ENCODE measurements around the gene OPCML.

The OPCML gene

DNA sequence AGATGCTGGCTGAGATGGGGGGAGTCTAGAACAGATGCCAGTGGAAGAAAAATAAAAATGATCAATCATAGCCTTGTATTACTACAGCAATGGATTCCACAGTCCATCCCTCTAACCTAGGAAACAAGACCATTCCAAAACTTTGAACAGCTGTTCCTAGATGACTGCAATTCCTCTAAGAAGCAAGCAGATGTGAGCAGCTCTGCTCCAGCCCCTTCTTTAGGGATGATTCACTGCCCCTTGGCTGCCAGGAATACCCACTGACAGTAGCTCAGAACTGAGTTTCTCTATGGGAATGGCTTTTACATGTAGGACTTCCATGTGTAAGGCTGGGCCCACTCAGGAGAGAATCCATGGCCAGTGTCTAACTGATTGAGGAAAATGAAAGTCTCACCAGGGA is 943.9 kb downstream of the OPCML start:
- Histone ChIP-seq H3K9me3 (ENCODE audit: control insufficient read depth in 2 of 2, low read length in 2 of 2) (peaks cover 0 to 4% of the 10 kb centered on the region in 2 donors), H3K9ac (ENCODE audit: low read length in 2 of 2) (no peak overlapping the region), H3K36me3 (ENCODE audit: control insufficient read depth in 2 of 2, insufficient read depth in 2 of 2, low read length in 2 of 2) (no peaks in the 10 kb centered on the region), H3K4me3 (ENCODE audit: low read length in 2 of 2) (no peak overlapping the region), H3K27ac (ENCODE audit: low read length) (no peak overlapping the region), H3K27me3 (ENCODE audit: control insufficient read depth in 1 of 2, insufficient read depth in 2 of 2, low read length in 2 of 2) (peaks cover 0 to 2% of the 10 kb centered on the region in 2 donors), H3K4me1 (ENCODE audit: control insufficient read depth, insufficient read depth, low read length) (no peaks in the 10 kb centered on the region)

DNA sequence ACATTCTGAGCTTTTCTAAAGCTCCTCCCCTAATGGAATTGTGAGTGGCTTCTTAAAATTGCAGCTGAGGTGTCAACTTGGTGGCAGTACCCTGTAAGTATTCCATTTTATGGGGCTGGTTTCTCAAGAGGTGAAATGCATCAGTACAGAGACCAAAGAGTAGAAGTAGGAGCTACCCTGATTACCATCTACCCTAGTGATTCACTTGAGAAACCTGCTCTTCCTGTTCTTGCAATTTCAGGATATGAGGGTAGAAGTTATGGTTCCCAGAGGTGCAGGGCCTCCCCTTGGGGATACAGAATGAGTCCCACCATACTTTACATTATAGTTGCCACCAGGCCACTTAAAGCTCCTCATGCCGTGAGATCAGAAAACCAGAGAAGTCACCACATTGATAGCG is 944.6 kb downstream of the OPCML start:
- peaks cover 0 to 2% of the 10 kb centered on the region in 2 donors for H3K27me3 ChIP-seq (ENCODE audit: control insufficient read depth in 1 of 2, insufficient read depth in 2 of 2, low read length in 2 of 2)
- no peak overlapping the region for H3K4me3 ChIP-seq (ENCODE audit: low read length in 2 of 2)
- no peaks in the 10 kb centered on the region for H3K4me1 ChIP-seq (ENCODE audit: control insufficient read depth, insufficient read depth, low read length)
- no peak overlapping the region for H3K9ac ChIP-seq (ENCODE audit: low read length in 2 of 2)
- peaks cover 0 to 4% of the 10 kb centered on the region in 2 donors for H3K9me3 ChIP-seq (ENCODE audit: control insufficient read depth in 2 of 2, low read length in 2 of 2)
- no peaks in the 10 kb centered on the region for H3K36me3 ChIP-seq (ENCODE audit: control insufficient read depth in 2 of 2, insufficient read depth in 2 of 2, low read length in 2 of 2)
- no peak overlapping the region for H3K27ac ChIP-seq (ENCODE audit: low read length)

DNA sequence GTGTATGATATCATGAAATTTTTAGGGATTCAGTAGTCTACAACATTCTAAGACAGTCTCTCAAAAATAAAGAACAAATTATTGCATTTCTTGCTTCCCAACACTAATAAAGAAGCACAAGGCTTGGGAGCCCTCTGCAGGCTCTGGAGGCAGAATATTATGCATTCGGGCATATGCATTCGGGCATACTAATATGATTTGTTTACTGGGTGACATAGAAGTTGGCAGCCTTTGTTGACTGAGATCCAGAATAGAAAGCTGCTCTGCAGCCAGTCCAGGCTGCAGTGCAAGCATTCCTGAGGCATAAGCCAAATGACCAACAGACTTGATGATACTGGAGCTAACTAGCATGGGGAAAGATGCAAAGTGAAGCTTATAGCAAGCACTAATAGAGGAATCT is 945.5 kb downstream of the OPCML start:
- H3K9me3 ChIP-seq (ENCODE audit: control insufficient read depth in 2 of 2, low read length in 2 of 2): peaks cover 0 to 4% of the 10 kb centered on the region in 2 donors
- no peaks in the 10 kb centered on the region for H3K4me1 ChIP-seq (ENCODE audit: control insufficient read depth, insufficient read depth, low read length)
- no peak overlapping the region for H3K27ac ChIP-seq (ENCODE audit: low read length)
- peaks cover 0 to 2% of the 10 kb centered on the region in 2 donors for H3K27me3 ChIP-seq (ENCODE audit: control insufficient read depth in 1 of 2, insufficient read depth in 2 of 2, low read length in 2 of 2)
- H3K4me3 ChIP-seq (ENCODE audit: low read length in 2 of 2): no peak overlapping the region
- H3K36me3 ChIP-seq (ENCODE audit: control insufficient read depth in 2 of 2, insufficient read depth in 2 of 2, low read length in 2 of 2): no peaks in the 10 kb centered on the region
- H3K9ac ChIP-seq (ENCODE audit: low read length in 2 of 2): no peak overlapping the region

DNA sequence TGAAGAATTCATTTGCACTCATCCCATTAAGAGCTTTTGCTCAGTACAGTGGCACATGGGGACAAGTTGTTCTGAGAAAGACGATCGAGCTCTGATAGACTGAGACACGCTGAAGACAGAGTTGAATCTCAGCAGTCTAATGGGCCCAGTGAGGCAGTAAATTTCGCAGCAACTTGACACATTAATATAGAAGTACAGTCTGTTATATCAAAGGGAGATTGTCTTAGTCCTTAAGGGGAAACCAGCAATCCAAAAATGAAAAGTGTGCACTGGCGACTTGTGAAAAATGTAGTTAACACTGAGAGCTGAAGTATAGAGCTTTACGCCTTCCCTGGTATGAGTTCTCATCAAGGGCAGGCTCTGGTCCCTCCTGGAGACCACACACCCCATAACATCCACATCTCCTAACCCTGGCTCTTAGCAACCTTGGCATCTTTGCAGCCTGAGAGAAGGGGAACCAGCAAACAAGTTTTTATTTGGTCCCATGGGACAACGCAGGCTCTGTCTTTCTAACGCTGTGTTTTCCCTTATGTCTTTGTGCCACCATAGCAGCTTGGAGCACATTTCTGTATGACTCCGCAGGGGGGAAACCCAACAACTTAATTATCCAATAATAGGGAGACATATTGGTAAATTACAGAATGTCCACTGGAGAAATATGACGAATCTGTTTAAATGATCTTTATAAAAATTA is 952.5 kb downstream of the OPCML start:
- H3K4me1 ChIP-seq (ENCODE audit: control insufficient read depth, insufficient read depth, low read length): no peaks in the 10 kb centered on the region
- H3K9ac ChIP-seq (ENCODE audit: low read length in 2 of 2): no peak overlapping the region
- no peak overlapping the region for H3K27ac ChIP-seq (ENCODE audit: low read length)
- H3K9me3 ChIP-seq (ENCODE audit: control insufficient read depth in 2 of 2, low read length in 2 of 2): peaks cover 0 to 5% of the 10 kb centered on the region in 2 donors
- H3K36me3 ChIP-seq (ENCODE audit: control insufficient read depth in 2 of 2, insufficient read depth in 2 of 2, low read length in 2 of 2): no peaks in the 10 kb centered on the region
- H3K27me3 ChIP-seq (ENCODE audit: control insufficient read depth in 1 of 2, insufficient read depth in 2 of 2, low read length in 2 of 2): no peaks in the 10 kb centered on the region
- H3K4me3 ChIP-seq (ENCODE audit: low read length in 2 of 2): no peak overlapping the region

DNA sequence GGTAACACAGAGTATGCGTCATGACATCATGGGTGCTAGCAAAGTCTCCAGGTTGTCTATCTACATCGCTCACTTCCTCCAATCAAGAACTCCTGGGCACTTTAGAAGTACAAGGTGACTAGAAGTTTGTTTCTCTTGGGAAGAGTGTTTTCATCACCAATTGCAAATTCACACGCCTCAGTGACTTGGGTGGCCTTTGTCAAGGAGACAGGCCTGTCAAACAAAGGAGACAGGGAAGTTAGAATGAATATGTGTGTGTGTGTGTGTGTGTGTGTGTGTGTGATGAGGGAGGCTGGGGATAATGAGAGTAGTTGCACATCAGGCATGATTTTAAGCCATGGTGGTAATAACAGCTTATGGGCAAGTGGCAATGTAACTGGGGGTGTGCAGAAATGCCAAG is 953.2 kb downstream of the OPCML start:
- H3K9me3 ChIP-seq (ENCODE audit: control insufficient read depth in 2 of 2, low read length in 2 of 2): peaks cover 0 to 5% of the 10 kb centered on the region in 2 donors
- H3K27ac ChIP-seq (ENCODE audit: low read length): no peak overlapping the region
- no peaks in the 10 kb centered on the region for H3K27me3 ChIP-seq (ENCODE audit: control insufficient read depth in 1 of 2, insufficient read depth in 2 of 2, low read length in 2 of 2)
- H3K36me3 ChIP-seq (ENCODE audit: control insufficient read depth in 2 of 2, insufficient read depth in 2 of 2, low read length in 2 of 2): no peaks in the 10 kb centered on the region
- no peak overlapping the region for H3K9ac ChIP-seq (ENCODE audit: low read length in 2 of 2)
- no peak overlapping the region for H3K4me3 ChIP-seq (ENCODE audit: low read length in 2 of 2)
- H3K4me1 ChIP-seq (ENCODE audit: control insufficient read depth, insufficient read depth, low read length): no peaks in the 10 kb centered on the region

DNA sequence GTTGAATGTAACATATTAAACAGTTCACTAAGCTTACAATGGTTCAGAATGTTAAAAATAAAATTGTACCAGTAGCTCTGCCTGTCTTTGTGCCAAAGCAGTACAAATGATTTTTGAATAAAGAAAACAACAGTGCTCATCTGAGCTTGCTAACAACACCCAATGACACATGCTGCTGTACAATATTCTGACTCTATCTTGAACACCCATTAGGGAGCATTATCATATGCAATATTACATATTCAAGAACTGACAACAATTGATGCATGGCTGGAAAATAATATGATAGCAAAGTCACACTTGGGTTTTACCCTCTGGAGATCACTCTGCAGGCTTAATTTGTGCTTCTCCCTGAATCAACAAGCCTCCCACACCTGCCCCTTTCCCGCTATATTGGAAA is 953.7 kb downstream of the OPCML start:
- Histone ChIP-seq H3K27ac (ENCODE audit: low read length) (no peak overlapping the region), H3K9me3 (ENCODE audit: control insufficient read depth in 2 of 2, low read length in 2 of 2) (peaks cover 0 to 5% of the 10 kb centered on the region in 2 donors), H3K36me3 (ENCODE audit: control insufficient read depth in 2 of 2, insufficient read depth in 2 of 2, low read length in 2 of 2) (no peaks in the 10 kb centered on the region), H3K27me3 (ENCODE audit: control insufficient read depth in 1 of 2, insufficient read depth in 2 of 2, low read length in 2 of 2) (no peaks in the 10 kb centered on the region), H3K9ac (ENCODE audit: low read length in 2 of 2) (no peak overlapping the region), H3K4me1 (ENCODE audit: control insufficient read depth, insufficient read depth, low read length) (no peaks in the 10 kb centered on the region), H3K4me3 (ENCODE audit: low read length in 2 of 2) (no peak overlapping the region)

DNA sequence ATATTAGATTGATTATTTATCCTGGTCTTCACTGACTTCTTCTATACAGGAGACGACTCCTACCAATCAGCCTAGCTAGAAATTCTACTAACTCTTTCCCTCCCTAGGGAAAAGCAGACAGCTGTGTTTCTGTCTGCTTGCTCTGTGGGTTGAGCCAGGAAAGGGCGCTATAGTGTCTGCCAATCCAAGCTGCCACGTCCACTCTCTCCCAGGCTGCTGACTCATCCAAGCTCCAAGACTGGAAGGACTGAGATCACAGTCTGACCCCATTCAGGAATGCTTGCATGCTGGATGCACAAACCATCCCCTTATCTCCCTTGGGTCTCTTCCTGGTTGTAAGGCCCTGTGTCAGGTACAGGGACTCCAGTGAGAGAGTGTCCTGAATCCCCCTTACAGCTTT is 955.6 kb downstream of the OPCML start:
- H3K36me3 ChIP-seq (ENCODE audit: control insufficient read depth in 2 of 2, insufficient read depth in 2 of 2, low read length in 2 of 2): no peaks in the 10 kb centered on the region
- H3K4me1 ChIP-seq (ENCODE audit: control insufficient read depth, insufficient read depth, low read length): no peaks in the 10 kb centered on the region
- peaks cover 0 to 5% of the 10 kb centered on the region in 2 donors for H3K9me3 ChIP-seq (ENCODE audit: control insufficient read depth in 2 of 2, low read length in 2 of 2)
- H3K4me3 ChIP-seq (ENCODE audit: low read length in 2 of 2): no peak overlapping the region
- H3K27me3 ChIP-seq (ENCODE audit: control insufficient read depth in 1 of 2, insufficient read depth in 2 of 2, low read length in 2 of 2): no peaks in the 10 kb centered on the region
- no peak overlapping the region for H3K27ac ChIP-seq (ENCODE audit: low read length)
- no peak overlapping the region for H3K9ac ChIP-seq (ENCODE audit: low read length in 2 of 2)

DNA sequence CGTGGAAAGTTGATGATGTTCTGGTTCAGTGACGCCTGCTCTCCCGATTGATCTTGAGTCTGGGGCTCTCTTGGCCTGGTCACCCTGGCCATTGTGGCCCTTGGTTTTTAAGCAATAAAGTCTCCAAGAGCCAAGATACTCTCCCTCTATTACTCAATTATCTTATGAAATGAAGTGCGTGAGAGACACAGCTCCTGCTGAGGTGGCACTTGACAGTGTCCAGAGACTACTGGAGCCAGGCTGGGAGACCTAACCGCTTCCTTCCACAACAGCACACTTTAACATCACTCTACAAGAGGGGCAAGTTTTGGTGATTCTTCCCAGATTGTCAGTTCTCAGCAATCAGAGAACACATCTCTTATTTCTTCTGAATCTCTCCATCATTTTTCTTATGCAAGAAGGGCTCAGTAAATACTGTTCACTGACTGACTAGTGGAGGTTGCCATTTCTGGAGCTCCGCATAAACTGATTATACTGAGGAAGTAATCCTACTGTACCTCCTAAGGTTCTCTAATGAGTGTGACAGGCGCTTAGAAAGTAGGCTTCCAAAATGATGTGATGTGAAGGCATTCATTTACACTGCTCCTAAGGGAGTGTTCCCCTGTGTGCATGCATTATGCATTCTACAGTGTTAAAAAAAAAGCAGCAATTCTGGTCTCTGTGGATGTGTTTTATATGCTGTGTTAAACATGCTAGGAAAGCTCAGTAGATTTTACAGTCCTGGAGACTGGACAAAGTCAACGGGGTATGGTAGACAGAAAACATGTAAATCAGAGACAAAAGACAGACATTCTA is 968.0 kb downstream of the OPCML start:
- Histone ChIP-seq H3K9ac (ENCODE audit: low read length in 2 of 2) (no peak overlapping the region), H3K27me3 (ENCODE audit: control insufficient read depth in 1 of 2, insufficient read depth in 2 of 2, low read length in 2 of 2) (no peaks in the 10 kb centered on the region), H3K27ac (ENCODE audit: low read length) (no peak overlapping the region)

DNA sequence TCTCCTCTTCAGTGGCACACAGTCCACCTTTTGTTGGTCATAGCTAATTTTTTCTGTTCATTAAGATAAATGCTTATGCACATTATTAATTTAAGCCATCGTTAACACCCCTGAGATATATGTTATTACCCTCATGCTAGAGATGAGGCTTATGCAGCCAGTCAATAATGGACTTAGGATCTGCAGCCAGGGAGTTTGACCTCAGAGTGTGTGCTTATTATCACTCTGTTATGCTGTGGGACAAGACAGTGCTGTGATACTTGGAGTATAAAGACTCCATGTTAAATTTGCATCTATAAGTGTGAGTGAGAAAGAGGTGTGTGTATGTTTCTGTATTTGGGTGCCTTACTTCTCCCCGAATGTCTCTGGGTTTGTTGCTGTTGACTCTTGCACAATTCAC is 969.3 kb downstream of the OPCML start:
- H3K27ac ChIP-seq (ENCODE audit: low read length): no peak overlapping the region
- H3K9ac ChIP-seq (ENCODE audit: low read length in 2 of 2): no peak overlapping the region
- no peaks in the 10 kb centered on the region for H3K36me3 ChIP-seq (ENCODE audit: control insufficient read depth in 2 of 2, insufficient read depth in 2 of 2, low read length in 2 of 2)
- H3K9me3 ChIP-seq (ENCODE audit: control insufficient read depth in 2 of 2, low read length in 2 of 2): peaks cover 0 to 2% of the 10 kb centered on the region in 2 donors
- no peaks in the 10 kb centered on the region for H3K27me3 ChIP-seq (ENCODE audit: control insufficient read depth in 1 of 2, insufficient read depth in 2 of 2, low read length in 2 of 2)
- no peak overlapping the region for H3K4me3 ChIP-seq (ENCODE audit: low read length in 2 of 2)
- no peaks in the 10 kb centered on the region for H3K4me1 ChIP-seq (ENCODE audit: control insufficient read depth, insufficient read depth, low read length)

More for the DNA sequence above, 968.0 kb downstream of the OPCML start:
- H3K9me3 ChIP-seq (ENCODE audit: control insufficient read depth in 2 of 2, low read length in 2 of 2): peaks cover 2 to 3% of the 10 kb centered on the region in 2 donors
- H3K4me1 ChIP-seq (ENCODE audit: control insufficient read depth, insufficient read depth, low read length): no peaks in the 10 kb centered on the region
- no peaks in the 10 kb centered on the region for H3K36me3 ChIP-seq (ENCODE audit: control insufficient read depth in 2 of 2, insufficient read depth in 2 of 2, low read length in 2 of 2)
- H3K4me3 ChIP-seq (ENCODE audit: low read length in 2 of 2): no peak overlapping the region

DNA sequence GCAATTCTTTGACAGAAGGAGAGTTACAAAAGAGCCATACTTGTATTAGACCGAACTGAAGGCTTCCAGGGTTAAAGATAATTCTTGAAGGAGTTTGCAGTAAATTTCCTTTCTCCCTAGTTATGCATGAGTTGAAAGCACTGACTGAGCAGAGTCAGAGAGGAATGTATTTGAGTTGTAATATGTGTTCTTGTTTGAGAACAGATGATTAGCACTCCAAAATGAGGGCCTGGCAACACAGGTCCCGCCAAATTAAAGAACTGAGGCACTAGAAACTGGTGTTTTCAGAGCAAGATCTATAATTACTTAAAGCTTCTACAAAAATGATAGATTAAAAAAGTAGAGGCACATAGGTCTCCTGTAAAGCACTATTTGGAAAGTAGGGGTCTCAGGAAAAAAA is 970.4 kb downstream of the OPCML start:
- Histone ChIP-seq H3K36me3 (ENCODE audit: control insufficient read depth in 2 of 2, insufficient read depth in 2 of 2, low read length in 2 of 2) (no peaks in the 10 kb centered on the region), H3K4me1 (ENCODE audit: control insufficient read depth, insufficient read depth, low read length) (no peaks in the 10 kb centered on the region), H3K9me3 (ENCODE audit: control insufficient read depth in 2 of 2, low read length in 2 of 2) (no peaks in the 10 kb centered on the region), H3K9ac (ENCODE audit: low read length in 2 of 2) (no peak overlapping the region), H3K4me3 (ENCODE audit: low read length in 2 of 2) (no peak overlapping the region), H3K27ac (ENCODE audit: low read length) (no peak overlapping the region), H3K27me3 (ENCODE audit: control insufficient read depth in 1 of 2, insufficient read depth in 2 of 2, low read length in 2 of 2) (no peaks in the 10 kb centered on the region)

Data from stomach smooth muscle (tissue), 2 donors.